AG04449 (cell line): ENCODE results near the gene MAGED1.
"Not testable (repeated sequence)": the region's sequence is repeated elsewhere in the genome, so short reads cannot be mapped to it uniquely, and the experiment has no call there.

Source experiments
- CTCF ChIA-PET: fragments of 350-600 bp; formaldehyde crosslinking; extraction: SDS; loops from one replicate; lab custom pipeline; 2021; ENCODE audit warnings: antibody characterized with exemption; lab: Yijun Ruan, JAX
- POLR2A ChIA-PET: fragments of 400-600, 350-600 bp; formaldehyde crosslinking; extraction: SDS; loops from one replicate; lab custom pipeline; 2020; ENCODE audit warnings: antibody characterized with exemption, inconsistent platforms; lab: Yijun Ruan, JAX
- DNase-seq: peaks from one replicate; pipeline ENCODE4 v3.0.0-alpha.2; 2010; ENCODE audit warnings: low read depth, low spot score
- H3K4me3 ChIP-seq: 2 replicates; pipeline ENCODE4 v1.5.1; 2011; ENCODE audit warnings: low read depth, mild to moderate bottlenecking, control low read depth, low read length
- TF ChIP-seq, protein P1 (sequence below): IDR thresholded peaks from one replicate; pipeline ENCODE4 v1.5.1; 2011; ENCODE audit warnings: mild to moderate bottlenecking, moderate library complexity, low read length, control low read depth, inconsistent platforms; ENCODE audit not compliant: insufficient read depth; ENCODE audit errors: missing control alignments

Gene MAGED1

DNA sequence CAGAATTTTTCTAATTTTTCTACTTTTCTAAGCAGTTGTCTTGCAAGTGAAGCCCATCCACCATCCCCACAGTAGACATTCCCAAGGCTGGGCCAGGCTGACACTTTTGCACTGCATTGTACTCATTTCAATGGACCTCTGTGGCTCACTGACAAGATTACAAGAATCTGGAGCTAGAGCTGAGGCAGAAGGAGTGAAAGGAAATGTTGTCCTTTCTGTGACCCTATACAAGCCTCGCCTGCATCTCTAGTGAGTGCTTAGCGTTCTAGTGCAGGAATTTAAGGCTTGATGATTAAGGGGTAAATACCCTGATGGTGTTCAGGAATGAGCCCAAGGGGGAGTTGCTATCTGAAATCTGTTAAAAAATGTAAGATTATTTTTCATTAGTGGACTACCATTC, 6.3 kb downstream of the MAGED1 start:
- peak; percentile 26 for DNase-seq
- TF ChIP-seq, protein P1, sequence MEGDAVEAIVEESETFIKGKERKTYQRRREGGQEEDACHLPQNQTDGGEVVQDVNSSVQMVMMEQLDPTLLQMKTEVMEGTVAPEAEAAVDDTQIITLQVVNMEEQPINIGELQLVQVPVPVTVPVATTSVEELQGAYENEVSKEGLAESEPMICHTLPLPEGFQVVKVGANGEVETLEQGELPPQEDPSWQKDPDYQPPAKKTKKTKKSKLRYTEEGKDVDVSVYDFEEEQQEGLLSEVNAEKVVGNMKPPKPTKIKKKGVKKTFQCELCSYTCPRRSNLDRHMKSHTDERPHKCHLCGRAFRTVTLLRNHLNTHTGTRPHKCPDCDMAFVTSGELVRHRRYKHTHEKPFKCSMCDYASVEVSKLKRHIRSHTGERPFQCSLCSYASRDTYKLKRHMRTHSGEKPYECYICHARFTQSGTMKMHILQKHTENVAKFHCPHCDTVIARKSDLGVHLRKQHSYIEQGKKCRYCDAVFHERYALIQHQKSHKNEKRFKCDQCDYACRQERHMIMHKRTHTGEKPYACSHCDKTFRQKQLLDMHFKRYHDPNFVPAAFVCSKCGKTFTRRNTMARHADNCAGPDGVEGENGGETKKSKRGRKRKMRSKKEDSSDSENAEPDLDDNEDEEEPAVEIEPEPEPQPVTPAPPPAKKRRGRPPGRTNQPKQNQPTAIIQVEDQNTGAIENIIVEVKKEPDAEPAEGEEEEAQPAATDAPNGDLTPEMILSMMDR = no peak
- ChIA-PET POLR2A (interaction anchor here (0.7 kb wide), 1 partner anchor 1192 kb away, joined by 3 read pairs; no protein-coding TSS in a partner anchor), CTCF (no interaction called here)
- H3K4me3 ChIP-seq = no peak overlapping the region; the same call in none of the 2 replicates

DNA sequence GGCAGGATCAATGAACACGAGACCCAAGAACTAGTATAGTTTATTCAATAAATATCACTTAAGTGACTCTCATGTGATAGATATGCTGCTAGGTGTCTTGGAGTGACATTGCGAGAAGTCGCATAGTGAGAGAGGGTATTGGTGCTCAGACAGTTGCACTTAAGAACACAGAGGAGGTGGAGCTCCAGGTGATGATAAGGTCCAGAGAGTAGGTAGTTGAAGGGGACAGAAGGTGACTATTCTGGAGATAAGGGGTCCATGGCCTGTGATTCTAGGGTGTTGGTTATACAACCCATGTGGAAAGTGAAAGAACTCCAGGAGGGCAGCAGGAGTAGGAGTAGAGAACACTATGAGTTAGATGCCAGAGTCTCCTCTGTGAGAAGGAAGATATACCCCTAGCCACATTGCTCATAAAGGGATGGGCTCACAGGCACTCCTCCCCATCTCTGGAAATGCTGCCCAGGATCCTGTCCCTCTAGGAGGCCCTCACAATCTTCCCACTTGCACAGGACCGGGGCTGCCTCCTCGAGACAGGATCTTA, 9.2 kb downstream of the MAGED1 start:
- CTCF ChIA-PET = no interaction called here
- TF ChIP-seq, protein P1 = no peak
- no peak overlapping the region for H3K4me3 ChIP-seq
- DNase-seq = no peak
- POLR2A ChIA-PET = interaction anchor here (0.8 to 2.0 kb wide), 3 partner anchors 9 to 100 kb away, joined by 3 to 12 read pairs (median 5); partner anchors contain the start of gene MAGED1

DNA sequence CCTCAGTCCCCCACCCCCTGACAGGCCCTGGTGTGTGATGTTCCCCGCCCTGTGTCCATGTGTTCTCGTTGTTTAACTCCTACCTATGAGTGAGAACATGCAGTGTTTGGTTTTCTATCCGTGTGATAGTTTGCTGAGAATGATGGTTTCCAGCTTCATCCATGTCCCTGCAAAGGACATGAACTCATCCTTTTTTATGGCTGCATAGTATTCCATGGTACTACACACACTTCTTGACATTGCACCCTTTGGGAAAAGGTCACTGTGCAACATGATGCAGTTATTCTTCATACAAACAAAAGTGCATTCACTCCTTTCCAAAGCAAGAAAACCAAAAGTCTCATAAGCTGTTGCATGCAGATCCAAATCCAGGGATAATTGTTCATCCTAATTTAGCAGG, 11.7 kb downstream of the MAGED1 start:
- H3K4me3 ChIP-seq, CTCF ChIA-PET, DNase-seq: not testable (repeated sequence)
- POLR2A ChIA-PET = interaction anchor here (0.7 kb wide), 1 partner anchor 1007 kb away, joined by 3 read pairs; no protein-coding TSS in a partner anchor

- ChIA-PET POLR2A (interaction anchor here (0.7 kb wide), 1 partner anchor 1007 kb away, joined by 3 read pairs; no protein-coding TSS in a partner anchor), CTCF (no interaction called here)
- no peak overlapping the region for H3K4me3 ChIP-seq
- TF ChIP-seq, protein P1 = no peak
- DNase-seq = no peak
Observed at GRCh38 chrX:51905711-51906110, 12.3 kb downstream of the MAGED1 start.

GRCh38 chrX:51917604-51918003, 24.2 kb downstream of the MAGED1 start:
- no peak overlapping the region for H3K4me3 ChIP-seq
- CTCF ChIA-PET = no interaction called here
- no peak for DNase-seq
- TF ChIP-seq, protein P1 = no peak
- POLR2A ChIA-PET = no interaction called here

DNA sequence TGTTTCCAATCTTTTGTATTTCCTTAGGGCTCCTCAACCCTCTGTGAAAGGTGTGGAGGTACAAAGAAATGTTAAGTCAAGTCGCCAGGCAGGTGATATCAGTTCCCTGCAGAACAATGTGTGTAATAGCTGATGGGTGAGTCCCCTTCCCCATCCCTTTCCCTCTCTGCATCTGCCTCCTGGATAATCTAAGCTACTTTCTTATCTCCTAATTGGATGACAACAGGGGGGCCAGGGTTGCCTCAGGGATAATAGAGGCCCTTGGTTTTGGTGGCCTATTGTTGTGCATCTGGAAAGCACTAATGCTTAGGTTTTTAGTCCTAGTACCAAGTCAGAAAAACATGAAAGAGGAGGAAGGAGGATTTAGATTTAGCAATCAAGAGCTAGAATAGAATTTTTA, 29.1 kb downstream of the MAGED1 start:
- H3K4me3 ChIP-seq = no peak overlapping the region
- ChIA-PET POLR2A (no interaction called here), CTCF (no interaction called here)
- DNase-seq = no peak
- TF ChIP-seq, protein P1 = no peak
